ENCODE data around the gene EXTL2. TPM values are rescaled to one million over a fixed set of nuclear protein-coding genes. Genes with fewer than 3 reads are reported as not detected.
A peak's percentile ranks its signal among the peaks of the same experiment; 100 is the strongest.

Gene EXTL2
- total and polyA plus RNA-seq, 2 experiments from 2014 or later = 45.3 to 45.4 TPM

- Histone ChIP-seq H4K20me1 (replicated peaks; ENCODE audit: insufficient read depth) (peaks cover 5% of the 10 kb centered on the region; the same call in 1 of the 2 replicates), H3F3A (replicated peaks; ENCODE audit: low read depth) (no peaks in the 10 kb centered on the region; the same call in 1 of the 2 replicates), H3K4me1 (ENCODE audit: insufficient read depth) (peaks cover 16% of the 10 kb centered on the region), H3K27me3 (ENCODE audit: insufficient read depth) (no peaks in the 10 kb centered on the region), H3K79me2 (replicated peaks; ENCODE audit: insufficient read depth) (peaks cover 61% of the 10 kb centered on the region), H3K27ac (ENCODE audit: low read depth) (peak overlapping the region; percentile 83; the same call in 1 of the 2 replicates), H3K9me2 (ENCODE audit: insufficient read depth) (no peaks in the 10 kb centered on the region), H2AFZ (peak overlapping the region; percentile 90), H3K4me3 (peak overlapping the region; percentile 69), H3K36me3 (ENCODE audit: insufficient read depth) (0 out of 2 replicates have a peak, but pooled peaks cover 13% of the 10 kb centered on the region), H3K4me2 (peak overlapping the region; percentile 97)
- Mint-ChIP-seq H3K27me3 (ENCODE audit: insufficient read depth, low read depth, poor library complexity) (peaks cover 3% of the 10 kb centered on the region), H3K36me3 (ENCODE audit: low read depth) (peaks cover 43% of the 10 kb centered on the region), H3K27ac (peak overlapping the region; percentile 99), H3K4me1 (peaks cover 13% of the 10 kb centered on the region; the same call in 2 of the 3 replicates), H3K9me3 (peaks cover 4% of the 10 kb centered on the region; the same call in 1 of the 3 replicates), H3K4me3 (peak overlapping the region; percentile 100)
- TF ChIP-seq EZH2 (IDR thresholded peaks at IDR 0.05; ENCODE audit: low read depth, unreplicated experiment) (no peak), NANOG (IDR thresholded peaks at IDR 0.05; ENCODE audit: borderline replicate concordance) (no peak), EZH2phosphoT487 (IDR thresholded peaks at IDR 0.05; ENCODE audit: unreplicated experiment) (no peak), ETS1 (IDR thresholded peaks at IDR 0.05) (no peak), REST (IDR thresholded peaks at IDR 0.05; ENCODE audit: unreplicated experiment) (no peak), CTCF (conservative IDR thresholded peaks at IDR 0.05; ENCODE audit: low read depth in 2 of 2) (no peak), ZNF114 (CRISPR knock-in tag; IDR thresholded peaks at IDR 0.05) (no peak), STAT1 (IDR thresholded peaks at IDR 0.05; ENCODE audit: unreplicated experiment) (no peak), POLR2AphosphoS5 (IDR thresholded peaks at IDR 0.05; ENCODE audit: low read depth) (no peak), CREB1 (CRISPR knock-in tag; IDR thresholded peaks at IDR 0.05; ENCODE audit: low read depth) (no peak), ZNF331 (CRISPR knock-in tag; IDR thresholded peaks at IDR 0.05; ENCODE audit: low read depth) (no peak), ZNF462 (CRISPR knock-in tag; IDR thresholded peaks at IDR 0.05) (no peak)
- peak; percentile 43 for DNase-seq (ENCODE audit: low spot score)
- peak; percentile 21 for ATAC-seq
Observed at GRCh38 chr1:100896481-100896982, 1.9 kb upstream of the EXTL2 start.
